Right lobe of liver (tissue), 6 donors: ENCODE results near the gene ENOX1. TPM values are rescaled to one million over a fixed set of nuclear protein-coding genes. Genes with fewer than 3 reads are reported as not detected.

Source experiments
- ATAC-seq, 4 donors: fragments of 200-7000 bp; cut with Tn5 transposase; one replicate each; pipeline ENCODE4 v1.9.1; 2020; ENCODE audit warnings: mild to moderate bottlenecking in 4 of 4, moderate library complexity in 4 of 4
- DNase-seq, 3 donors: peaks; one replicate each; pipeline ENCODE4 v3.0.0-alpha.2; 2020
- H3K27ac ChIP-seq, 3 donors: fragments of 200-600 bp; one replicate each; pipeline ENCODE4 v1.8.0; 2022
- H3K27me3 ChIP-seq, 2 donors: fragments of 200-600 bp; one replicate each; pipeline ENCODE4 v1.8.0; 2022
- H3K36me3 ChIP-seq, 4 donors: fragments of 200-600 bp; sonication (generic) in 1 of 4; one replicate each; pipeline versions ENCODE4 v1.5.1 to v1.8.0; 2017 to 2022; ENCODE audit warnings: control low read depth in 1 of 4
- H3K4me1 ChIP-seq, 4 donors: fragments of 200-600 bp; sonication (generic) in 1 of 4; one replicate each; pipeline versions ENCODE4 v1.5.1 to v1.8.0; 2017 to 2022; ENCODE audit warnings: control low read depth in 1 of 4
- H3K4me3 ChIP-seq, 3 donors: fragments of 200-600 bp; one replicate each; pipeline ENCODE4 v1.8.0; 2022
- H3K9me3 ChIP-seq, 4 donors: fragments of 200-600 bp; sonication (generic) in 1 of 4; one replicate each; pipeline versions ENCODE4 v1.5.1 to v1.8.0; 2017 to 2022; ENCODE audit warnings: control low read depth in 1 of 4
- POLR2A ChIP-seq: fragments of 450-650 bp; IDR thresholded peaks from one replicate; pipeline ENCODE4 v1.6.1; 2017; ENCODE audit warnings: antibody characterized with exemption, mild to moderate bottlenecking
- WGBS: methylation state at CpG from one replicate; pipeline ENCODE4 v1.1.6; 2018; ENCODE audit warnings: low coverage, low lambda C conversion rate; ENCODE audit not compliant: insufficient coverage; ENCODE audit errors: missing lambda C conversion rate; 5-methylcytosine and 5-hydroxymethylcytosine counted together
- intact Hi-C, 2 donors: fragments of 100-400 bp; cut with DNase I; formaldehyde crosslinking; loops; one replicate each; pipeline versions ENCODE4 v1.11.2 to v1.14.1; 2022
- total RNA-seq, 6 experiments: library from RNA; depleted of rRNA in 2 of 6; stranded (reverse); fragments of >200 nt in 2 of 6; fragmentation: NEBNext Ultra II Directional in 3 of 6; extraction: Animal tissue kit (Norgen Biotek cat#: 25700) in 3 of 6; gene quantifications; one replicate each; pipeline versions ENCODE4 v1.1.0 to v1.2.4, GENCODE V29; 2016 to 2023
- TF ChIP-seq, protein P1 (sequence below), 4 donors: fragments of 200-600 bp in 3 of 4; fragments of 450-650 bp in 1 of 4; IDR thresholded peaks; one replicate each; pipeline versions ENCODE4 v1.5.1 to v1.8.0; 2016 to 2022; ENCODE audit warnings: antibody characterized with exemption in 4 of 4, mild to moderate bottlenecking in 2 of 4
- donor health status: DM: no; HTN: yes; CAD: no.
- donor health status: DM: no; HTN: no; CAD: no.
- donor health status: DM: no; HTN: no; CAD: no.
- donor health status: DM: no; HTN: yes; CAD: no.
- donor health status: DM: no; HTN: yes; CAD: no.

Gene ENOX1
- total RNA-seq, 6 experiments from 2014 or later = 0.07 to 0.16 TPM; not detected in 4

DNA sequence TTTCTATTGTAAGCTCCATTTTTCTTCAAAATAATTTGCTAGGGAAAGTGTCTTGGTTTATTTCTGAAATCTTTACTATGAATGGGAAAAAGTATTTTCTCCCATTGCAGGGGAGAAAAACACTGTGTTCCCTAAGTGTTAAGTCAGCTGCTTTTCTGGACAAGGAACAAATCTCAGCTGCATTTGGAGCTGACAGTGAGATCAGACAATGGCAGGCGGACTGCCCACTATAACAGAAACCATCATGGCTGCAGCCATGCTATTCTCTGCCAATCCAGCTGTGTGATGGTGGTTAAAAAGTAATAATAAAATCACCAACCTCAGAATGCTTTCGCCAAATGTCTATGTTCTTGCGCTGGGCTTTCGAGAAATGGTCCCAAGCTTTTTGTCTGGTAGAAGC is 460.7 kb downstream of the ENOX1 start:
- Histone ChIP-seq H3K27ac (no peak overlapping the region), H3K27me3 (no peaks in the 10 kb centered on the region), H3K4me3 (no peak overlapping the region), H3K4me1 (no peaks in the 10 kb centered on the region), H3K9me3 (no peaks in the 10 kb centered on the region), H3K36me3 (no peaks in the 10 kb centered on the region)
- DNase-seq (no peak), ATAC-seq (no peak)
- intact Hi-C loops = no loop called here
- 94% methylated on average over 4 of the region's 4 CpGs for WGBS
- TF ChIP-seq, protein P1, sequence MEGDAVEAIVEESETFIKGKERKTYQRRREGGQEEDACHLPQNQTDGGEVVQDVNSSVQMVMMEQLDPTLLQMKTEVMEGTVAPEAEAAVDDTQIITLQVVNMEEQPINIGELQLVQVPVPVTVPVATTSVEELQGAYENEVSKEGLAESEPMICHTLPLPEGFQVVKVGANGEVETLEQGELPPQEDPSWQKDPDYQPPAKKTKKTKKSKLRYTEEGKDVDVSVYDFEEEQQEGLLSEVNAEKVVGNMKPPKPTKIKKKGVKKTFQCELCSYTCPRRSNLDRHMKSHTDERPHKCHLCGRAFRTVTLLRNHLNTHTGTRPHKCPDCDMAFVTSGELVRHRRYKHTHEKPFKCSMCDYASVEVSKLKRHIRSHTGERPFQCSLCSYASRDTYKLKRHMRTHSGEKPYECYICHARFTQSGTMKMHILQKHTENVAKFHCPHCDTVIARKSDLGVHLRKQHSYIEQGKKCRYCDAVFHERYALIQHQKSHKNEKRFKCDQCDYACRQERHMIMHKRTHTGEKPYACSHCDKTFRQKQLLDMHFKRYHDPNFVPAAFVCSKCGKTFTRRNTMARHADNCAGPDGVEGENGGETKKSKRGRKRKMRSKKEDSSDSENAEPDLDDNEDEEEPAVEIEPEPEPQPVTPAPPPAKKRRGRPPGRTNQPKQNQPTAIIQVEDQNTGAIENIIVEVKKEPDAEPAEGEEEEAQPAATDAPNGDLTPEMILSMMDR (IDR thresholded peaks at IDR 0.05) = no peak
- TF ChIP-seq POLR2A = no peak

DNA sequence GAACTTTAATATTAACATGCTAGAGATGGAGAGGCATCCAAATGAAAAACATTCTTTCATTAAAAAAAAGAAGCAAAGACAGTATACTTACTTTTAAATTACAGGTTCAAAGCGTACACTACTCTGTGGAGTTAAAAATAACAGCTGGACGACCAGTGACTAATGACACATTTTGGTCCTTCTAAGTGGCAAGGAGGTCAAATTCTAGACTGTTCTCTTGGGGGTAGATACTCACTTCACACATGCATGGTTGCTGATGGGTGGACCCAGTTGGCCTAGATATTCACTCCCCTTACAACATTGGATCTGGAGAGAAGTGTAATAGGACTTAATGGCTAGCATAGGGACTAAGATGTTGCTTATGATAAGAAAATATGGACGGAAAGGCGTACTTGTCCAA is 461.1 kb downstream of the ENOX1 start:
- H3K4me3 ChIP-seq = no peak overlapping the region
- H3K9me3 ChIP-seq = no peaks in the 10 kb centered on the region
- WGBS = 98% methylated on average over 4 of the region's 4 CpGs
- H3K36me3 ChIP-seq = no peaks in the 10 kb centered on the region
- no peak for DNase-seq
- no peak overlapping the region for H3K27ac ChIP-seq
- ATAC-seq = no peak
- TF ChIP-seq POLR2A = no peak
- TF ChIP-seq, protein P1 (IDR thresholded peaks at IDR 0.05) = no peak
- no peaks in the 10 kb centered on the region for H3K27me3 ChIP-seq
- H3K4me1 ChIP-seq = no peaks in the 10 kb centered on the region
- intact Hi-C loops = no loop called here

DNA sequence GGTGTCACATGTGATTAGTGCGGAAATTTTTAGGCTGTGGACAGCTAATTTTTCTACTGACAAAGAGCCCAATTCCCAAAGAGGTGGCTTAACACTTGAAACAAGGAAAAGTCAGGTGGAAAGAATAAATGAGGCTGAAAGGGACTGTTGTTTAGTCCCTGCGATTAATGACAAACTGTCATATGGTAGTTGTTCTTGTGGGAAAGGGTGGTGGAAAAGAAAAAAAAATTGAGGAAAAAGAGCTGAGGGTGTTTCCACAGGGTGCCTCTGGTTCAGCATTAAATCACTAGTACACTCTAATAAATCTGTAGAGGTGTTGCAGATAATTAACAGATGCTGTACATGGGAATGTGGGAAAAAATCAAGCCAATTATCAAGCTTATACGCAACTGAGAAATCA is 462.6 kb downstream of the ENOX1 start:
- no peak for TF ChIP-seq POLR2A
- Histone ChIP-seq H3K4me1 (peaks cover 0 to 14% (median 3%) of the 10 kb centered on the region in 4 donors), H3K9me3 (no peaks in the 10 kb centered on the region), H3K4me3 (no peak overlapping the region), H3K27ac (no peak overlapping the region), H3K27me3 (no peaks in the 10 kb centered on the region), H3K36me3 (no peaks in the 10 kb centered on the region)
- DNase-seq (no peak), ATAC-seq (no peak)
- WGBS = 84% methylated on average over 3 of the region's 3 CpGs
- intact Hi-C loops = no loop called here

DNA sequence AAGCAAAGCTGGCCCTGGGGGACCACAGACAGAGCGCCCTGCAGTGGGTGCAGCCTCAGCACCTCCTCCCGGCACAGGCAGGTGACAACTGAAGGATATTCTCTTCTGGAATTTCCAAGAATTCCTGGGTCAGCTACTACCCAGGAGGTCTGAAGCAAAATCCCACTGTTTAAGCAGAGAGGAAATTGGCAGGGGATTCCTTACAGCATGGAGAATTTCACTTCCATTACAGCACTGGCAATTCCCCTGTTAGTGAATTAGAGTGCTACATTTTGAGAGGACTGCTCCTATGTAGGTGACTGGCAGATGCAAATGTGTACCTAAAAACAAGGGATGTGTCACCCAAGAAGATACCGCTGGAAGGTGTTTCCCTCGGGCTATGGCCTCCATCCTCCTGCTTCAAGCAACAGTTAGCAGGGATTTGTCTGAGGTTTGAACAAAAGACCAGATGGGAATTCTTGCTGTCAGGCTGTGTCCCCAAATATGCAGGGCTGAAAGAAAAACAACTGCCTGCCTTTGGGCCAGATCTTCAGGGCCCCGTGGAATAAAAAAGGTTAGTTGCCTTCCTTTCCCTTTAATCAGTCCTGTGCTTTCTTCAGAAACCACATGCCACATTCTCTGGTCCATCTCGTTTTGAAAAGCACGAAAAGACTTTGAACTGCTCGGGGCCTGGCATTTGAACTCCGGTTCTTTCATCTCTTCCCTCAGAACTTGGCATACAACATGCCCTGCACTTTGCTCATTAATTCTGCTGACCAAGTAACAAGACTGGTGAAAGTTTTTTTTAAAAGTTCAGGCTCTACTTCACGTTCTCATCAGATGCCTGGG is 466.9 kb downstream of the ENOX1 start:
- intact Hi-C loops = no loop called here
- H3K36me3 ChIP-seq = no peaks in the 10 kb centered on the region
- H3K4me1 ChIP-seq = peaks cover 0 to 27% (median 3%) of the 10 kb centered on the region in 4 donors
- H3K4me3 ChIP-seq = no peak overlapping the region
- no peaks in the 10 kb centered on the region for H3K9me3 ChIP-seq
- DNase-seq = peak in 2 of 3 donors; percentile 57 to 76
- no peak for TF ChIP-seq POLR2A
- TF ChIP-seq, protein P1 (IDR thresholded peaks at IDR 0.05) = no peak
- ATAC-seq = peak; percentile 85 to 95 (median 89)
- H3K27ac ChIP-seq = peak overlapping the region in 1 of 3 donors; percentile 58
- 40% methylated on average over 8 of the region's 10 CpGs for WGBS
- no peaks in the 10 kb centered on the region for H3K27me3 ChIP-seq

DNA sequence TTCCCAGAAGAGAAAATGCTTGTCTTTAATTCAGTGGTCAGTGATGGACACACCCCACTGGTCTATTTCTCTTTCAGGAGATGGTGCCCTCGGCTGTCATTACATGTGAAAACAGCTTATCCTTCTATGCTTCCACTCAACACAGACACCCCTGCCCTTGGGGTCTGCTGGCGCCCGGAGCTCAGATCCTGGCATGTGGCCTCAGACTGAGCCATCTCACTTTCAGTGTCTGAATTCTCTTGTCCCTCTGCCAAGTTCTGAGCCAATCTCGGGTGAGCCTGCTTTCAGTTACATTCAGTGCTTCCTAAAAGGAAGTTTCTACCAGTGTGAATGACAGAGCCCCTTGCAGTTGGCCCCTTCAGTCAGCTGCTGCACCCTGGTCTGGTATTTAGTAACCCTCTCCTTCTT is 469.8 kb downstream of the ENOX1 start:
- H3K27me3 ChIP-seq = no peaks in the 10 kb centered on the region
- 8% methylated on average over 4 of the region's 4 CpGs for WGBS
- DNase-seq (peak in 1 of 3 donors; percentile 51), ATAC-seq (peak; percentile 56 to 79 (median 63))
- H3K4me1 ChIP-seq = peaks cover 0 to 27% (median 3%) of the 10 kb centered on the region in 4 donors
- TF ChIP-seq POLR2A = no peak
- TF ChIP-seq, protein P1 (IDR thresholded peaks at IDR 0.05) = no peak
- no peaks in the 10 kb centered on the region for H3K9me3 ChIP-seq
- H3K4me3 ChIP-seq = no peak overlapping the region
- intact Hi-C loops = no loop called here
- H3K36me3 ChIP-seq = no peaks in the 10 kb centered on the region
- H3K27ac ChIP-seq = no peak overlapping the region
